ENCODE results near the gene APOBEC3H.
"Not testable (repeated sequence)": the region's sequence is repeated elsewhere in the genome, so short reads cannot be mapped to it uniquely, and the experiment has no call there.

Gene APOBEC3H

DNA sequence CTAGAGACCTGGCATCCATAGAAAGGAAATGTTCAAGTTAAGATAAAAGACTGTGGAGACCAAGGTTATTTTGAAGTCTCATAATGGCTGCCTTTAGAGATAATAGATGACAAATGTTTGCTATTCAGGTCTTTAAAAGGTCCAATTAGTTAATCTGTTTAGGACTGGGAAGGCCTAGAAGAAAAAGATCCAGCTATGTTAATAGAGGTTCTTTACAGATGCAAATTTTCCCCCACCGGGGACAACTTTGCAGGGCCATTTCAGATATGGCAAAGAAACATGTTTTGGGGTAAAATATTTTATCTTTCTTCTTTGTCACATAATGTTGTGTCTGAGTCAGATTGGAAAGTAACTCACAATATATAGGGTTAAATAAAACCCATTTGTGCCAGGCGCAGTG, 23.1 kb upstream of the APOBEC3H start:
- Histone ChIP-seq H3K27me3 (ENCODE audit: low read depth, low read length) (no peaks in the 10 kb centered on the region), H3K4me3 (ENCODE audit: low read depth in 1 of 2, low read length in 2 of 2) (no peak overlapping the region), H3K27ac (ENCODE audit: low read length) (no peak overlapping the region), H3K9me3 (ENCODE audit: control insufficient read depth in 1 of 2, low read length in 2 of 2) (no peaks in the 10 kb centered on the region), H3K36me3 (ENCODE audit: control insufficient read depth in 1 of 2, insufficient read depth in 2 of 2, low read length in 2 of 2) (no peaks in the 10 kb centered on the region), H3K4me1 (ENCODE audit: control insufficient read depth in 1 of 2, insufficient read depth in 2 of 2, low read length in 2 of 2) (peaks cover 0 to 12% of the 10 kb centered on the region in 2 donors)

DNA sequence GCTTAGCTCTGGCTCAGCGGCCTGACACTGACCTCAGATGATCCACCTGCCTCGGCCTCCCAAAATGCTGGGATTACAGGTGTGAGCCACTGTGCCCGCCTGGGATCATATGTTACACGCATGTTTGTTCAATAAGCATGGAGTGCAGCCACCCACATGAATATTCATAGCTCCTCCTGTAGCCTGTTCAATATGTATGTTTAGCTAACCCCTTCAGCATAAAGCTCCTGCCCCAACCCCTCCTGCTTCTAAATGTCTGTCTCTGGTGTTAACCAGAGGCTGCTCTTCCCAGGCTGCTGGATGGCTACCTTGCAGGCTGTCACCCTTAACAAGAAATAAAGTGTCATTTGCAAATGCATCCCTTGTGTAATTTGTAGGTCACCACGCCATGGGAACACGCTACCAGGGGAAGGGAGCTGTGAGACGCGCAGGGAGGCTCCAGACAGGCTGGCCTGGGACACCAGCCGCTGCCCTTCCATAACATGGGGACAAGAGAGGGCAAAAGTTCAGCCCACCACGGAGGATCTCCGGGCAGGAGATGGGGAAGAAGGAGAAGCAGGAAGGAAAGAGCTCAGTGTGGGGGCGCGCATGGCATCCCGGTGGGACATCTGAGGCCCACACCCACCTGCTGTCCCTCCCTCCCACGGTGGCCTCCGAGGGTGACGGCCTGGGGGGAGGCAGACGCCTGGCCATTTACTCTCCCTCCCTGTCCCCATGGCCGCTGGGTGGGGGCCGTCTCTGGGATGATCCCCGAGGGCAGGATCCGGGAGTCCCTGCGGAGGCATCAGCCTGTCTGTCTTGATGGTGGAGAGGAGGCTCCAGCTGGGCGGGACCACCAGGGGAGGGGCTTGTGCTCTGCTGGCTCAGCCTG, 20.7 kb upstream of the APOBEC3H start:
- H3K9me3 ChIP-seq (ENCODE audit: control insufficient read depth in 1 of 2, low read length in 2 of 2); H3K27me3 ChIP-seq (ENCODE audit: low read depth, low read length); H3K36me3 ChIP-seq (ENCODE audit: control insufficient read depth in 1 of 2, insufficient read depth in 2 of 2, low read length in 2 of 2); H3K27ac ChIP-seq (ENCODE audit: low read length): not testable (repeated sequence)
- peak overlapping the region in 1 of 2 donors; percentile 79 for H3K4me3 ChIP-seq (ENCODE audit: low read depth in 1 of 2, low read length in 2 of 2)
- H3K4me1 ChIP-seq (ENCODE audit: control insufficient read depth in 1 of 2, insufficient read depth in 2 of 2, low read length in 2 of 2), result peaks cover 0 to 12% of the 10 kb centered on the region in 2 donors

DNA sequence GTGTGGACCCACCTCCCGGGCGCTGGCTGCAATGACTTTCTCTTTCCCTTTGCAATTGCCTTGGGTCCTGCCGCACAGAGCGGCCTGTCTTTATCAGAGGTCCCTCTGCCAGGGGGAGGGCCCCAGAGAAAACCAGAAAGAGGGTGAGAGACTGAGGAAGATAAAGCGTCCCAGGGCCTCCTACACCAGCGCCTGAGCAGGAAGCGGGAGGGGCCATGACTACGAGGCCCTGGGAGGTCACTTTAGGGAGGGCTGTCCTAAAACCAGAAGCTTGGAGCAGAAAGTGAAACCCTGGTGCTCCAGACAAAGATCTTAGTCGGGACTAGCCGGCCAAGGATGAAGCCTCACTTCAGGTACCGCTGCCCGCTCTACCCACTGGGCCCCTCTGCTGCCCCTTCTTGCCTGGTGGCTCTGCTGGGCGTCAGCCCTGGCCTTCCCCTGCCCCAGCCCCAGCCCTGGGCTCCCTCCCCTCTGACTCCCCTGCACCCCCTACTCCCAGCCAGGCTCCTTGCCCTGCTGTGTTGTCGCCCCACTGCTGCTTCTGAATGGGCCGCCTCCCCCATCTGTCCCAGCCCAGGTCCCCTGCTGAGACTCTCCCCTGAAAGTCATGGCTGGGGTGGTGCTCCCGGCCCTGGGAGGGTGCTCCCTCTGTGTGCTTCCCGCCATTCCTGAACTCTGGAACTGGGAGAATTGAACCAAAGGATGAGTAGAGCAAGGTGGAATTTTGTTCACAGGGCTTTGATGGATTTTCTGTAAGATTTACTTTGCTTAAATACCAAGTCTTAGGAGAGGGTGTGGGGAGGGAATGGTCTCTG, 19.8 kb upstream of the APOBEC3H start, which contains the start of gene APOBEC3G:
TSS of gene APOBEC3G (plus strand) at position 250 of the 815 bp plus-strand sequence. CDS start at position 337, 87 bp downstream.
- H3K4me3 ChIP-seq (ENCODE audit: low read depth in 1 of 2, low read length in 2 of 2), result peak within 1 kb of the TSS; percentile 64 to 79
- H3K36me3 ChIP-seq (ENCODE audit: control insufficient read depth in 1 of 2, insufficient read depth in 2 of 2, low read length in 2 of 2); H3K27me3 ChIP-seq (ENCODE audit: low read depth, low read length); H3K9me3 ChIP-seq (ENCODE audit: control insufficient read depth in 1 of 2, low read length in 2 of 2): not testable (repeated sequence)
- H3K4me1 ChIP-seq (ENCODE audit: control insufficient read depth in 1 of 2, insufficient read depth in 2 of 2, low read length in 2 of 2), result peaks cover 0 to 12% of the 10 kb centered on the region in 2 donors
- peak within 1 kb of the TSS; percentile 49 for H3K27ac ChIP-seq (ENCODE audit: low read length)

DNA sequence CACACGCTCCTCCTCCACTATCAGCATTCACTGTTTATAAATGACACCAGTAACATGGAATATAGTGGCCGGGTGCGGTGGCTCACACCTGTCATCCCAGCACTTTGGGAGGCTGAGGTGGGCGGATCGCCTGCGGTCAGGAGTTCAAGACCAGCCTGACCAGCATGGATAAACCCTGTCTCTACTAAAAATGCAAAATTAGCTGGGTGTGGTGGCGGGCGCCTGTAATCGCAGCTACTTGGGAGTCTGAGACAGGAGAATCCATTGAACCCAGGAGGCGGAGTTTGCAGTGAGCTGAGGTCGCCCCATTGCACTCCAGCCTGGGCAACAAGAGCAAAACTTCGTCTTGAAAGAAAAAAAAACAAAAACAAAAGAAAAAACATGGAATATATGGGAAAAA, 19.1 kb upstream of the APOBEC3H start:
- not testable (repeated sequence) for H3K27ac ChIP-seq (ENCODE audit: low read length); H3K27me3 ChIP-seq (ENCODE audit: low read depth, low read length); H3K36me3 ChIP-seq (ENCODE audit: control insufficient read depth in 1 of 2, insufficient read depth in 2 of 2, low read length in 2 of 2); H3K9me3 ChIP-seq (ENCODE audit: control insufficient read depth in 1 of 2, low read length in 2 of 2)
- H3K4me3 ChIP-seq (ENCODE audit: low read depth in 1 of 2, low read length in 2 of 2), result peak overlapping the region; percentile 64 to 79
- H3K4me1 ChIP-seq (ENCODE audit: control insufficient read depth in 1 of 2, insufficient read depth in 2 of 2, low read length in 2 of 2), result peaks cover 0 to 12% of the 10 kb centered on the region in 2 donors

DNA sequence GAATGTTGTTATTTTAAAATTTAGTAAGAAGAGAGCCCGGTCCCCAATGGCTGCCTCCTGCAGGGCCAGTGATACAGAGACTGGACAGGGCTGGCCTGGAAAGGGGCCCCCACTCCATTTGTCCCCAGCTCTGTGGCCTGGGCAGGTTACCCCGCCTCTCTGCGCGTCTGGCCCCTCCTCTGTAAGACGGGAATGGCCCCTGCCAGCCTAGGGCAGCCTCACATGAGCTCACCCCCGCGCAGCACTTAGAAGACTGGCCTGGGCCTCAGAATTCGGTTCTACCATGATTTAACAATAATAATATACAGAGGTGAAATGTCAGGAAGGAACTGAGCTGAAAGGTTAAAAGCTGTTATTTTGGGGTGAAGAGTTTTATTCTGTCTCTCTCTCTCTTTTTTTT, 18.7 kb upstream of the APOBEC3H start:
- Histone ChIP-seq H3K4me3 (ENCODE audit: low read depth in 1 of 2, low read length in 2 of 2) (no peak overlapping the region), H3K4me1 (ENCODE audit: control insufficient read depth in 1 of 2, insufficient read depth in 2 of 2, low read length in 2 of 2) (peaks cover 0 to 12% of the 10 kb centered on the region in 2 donors), H3K27me3 (ENCODE audit: low read depth, low read length) (no peaks in the 10 kb centered on the region), H3K9me3 (ENCODE audit: control insufficient read depth in 1 of 2, low read length in 2 of 2) (no peaks in the 10 kb centered on the region), H3K36me3 (ENCODE audit: control insufficient read depth in 1 of 2, insufficient read depth in 2 of 2, low read length in 2 of 2) (peaks cover 0 to 5% of the 10 kb centered on the region in 2 donors), H3K27ac (ENCODE audit: low read length) (no peak overlapping the region)

DNA sequence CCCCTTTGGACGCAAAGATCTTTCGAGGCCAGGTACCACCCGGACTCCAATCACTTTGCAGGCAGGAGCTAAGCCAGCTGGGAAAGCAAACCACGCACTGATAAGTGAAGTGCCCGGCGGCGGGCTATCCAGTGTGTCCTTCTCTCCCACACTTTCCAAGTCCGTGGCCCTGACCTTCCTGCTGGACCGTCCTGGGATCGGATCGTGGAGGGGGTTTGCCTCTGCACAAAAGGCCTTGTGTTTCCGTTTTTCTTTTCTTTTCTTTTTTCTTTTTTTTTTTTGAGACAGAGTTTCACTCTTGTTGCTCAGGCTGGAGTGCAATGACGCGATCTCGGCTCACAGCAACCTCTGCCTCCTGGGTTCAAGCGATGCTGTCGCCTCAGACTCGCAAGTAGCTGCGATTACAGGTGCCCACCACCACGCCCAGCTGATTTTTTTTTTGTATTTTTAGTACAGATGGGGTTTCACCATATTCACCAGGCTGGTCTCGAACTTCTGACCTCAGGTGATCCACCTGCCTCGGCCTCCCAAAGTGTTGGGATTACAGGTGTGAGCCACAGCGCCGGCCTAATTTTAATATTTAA, 17.9 kb upstream of the APOBEC3H start:
- H3K27ac ChIP-seq (ENCODE audit: low read length); H3K4me3 ChIP-seq (ENCODE audit: low read depth in 1 of 2, low read length in 2 of 2); H3K27me3 ChIP-seq (ENCODE audit: low read depth, low read length); H3K9me3 ChIP-seq (ENCODE audit: control insufficient read depth in 1 of 2, low read length in 2 of 2); H3K36me3 ChIP-seq (ENCODE audit: control insufficient read depth in 1 of 2, insufficient read depth in 2 of 2, low read length in 2 of 2): not testable (repeated sequence)
- peaks cover 0 to 12% of the 10 kb centered on the region in 2 donors for H3K4me1 ChIP-seq (ENCODE audit: control insufficient read depth in 1 of 2, insufficient read depth in 2 of 2, low read length in 2 of 2)

DNA sequence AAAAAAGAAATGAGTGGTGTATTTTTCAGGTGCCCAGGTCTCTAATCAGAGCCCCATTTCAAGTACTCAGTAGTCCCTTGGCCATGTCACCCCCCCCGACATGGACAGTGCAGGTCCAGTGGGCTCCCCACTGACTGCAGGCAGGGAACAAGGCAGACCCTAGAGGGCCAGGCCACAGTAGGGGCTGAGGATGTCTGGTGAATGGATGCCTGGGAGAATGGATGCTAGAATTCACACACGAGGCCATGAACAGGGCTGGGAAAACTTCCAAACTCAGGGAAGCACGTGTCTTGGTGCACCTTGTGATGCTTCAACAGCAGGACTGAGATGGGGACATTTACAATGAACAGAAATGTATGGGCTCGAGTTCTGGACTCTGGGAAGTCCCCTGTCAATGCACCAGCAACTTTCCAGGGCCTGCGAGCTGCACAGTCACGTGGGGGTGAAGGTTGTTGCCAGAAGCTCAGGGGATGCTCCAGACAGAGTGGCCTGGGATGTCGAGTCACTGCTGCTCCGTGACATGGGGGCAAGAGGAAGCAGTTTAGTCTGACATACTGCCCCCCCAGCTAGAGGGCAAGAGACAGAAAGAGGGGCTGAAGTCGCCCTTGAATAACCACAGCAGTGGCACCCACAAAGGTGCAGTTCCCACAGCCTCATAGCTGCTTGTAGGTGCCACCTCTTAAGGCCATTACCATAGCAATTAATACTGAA, 16.8 kb upstream of the APOBEC3H start:
- Histone ChIP-seq H3K36me3 (ENCODE audit: control insufficient read depth in 1 of 2, insufficient read depth in 2 of 2, low read length in 2 of 2) (peaks cover 0 to 5% of the 10 kb centered on the region in 2 donors), H3K9me3 (ENCODE audit: control insufficient read depth in 1 of 2, low read length in 2 of 2) (no peaks in the 10 kb centered on the region), H3K27me3 (ENCODE audit: low read depth, low read length) (no peaks in the 10 kb centered on the region), H3K27ac (ENCODE audit: low read length) (no peak overlapping the region), H3K4me1 (ENCODE audit: control insufficient read depth in 1 of 2, insufficient read depth in 2 of 2, low read length in 2 of 2) (peaks cover 0 to 12% of the 10 kb centered on the region in 2 donors), H3K4me3 (ENCODE audit: low read depth in 1 of 2, low read length in 2 of 2) (no peak overlapping the region)

DNA sequence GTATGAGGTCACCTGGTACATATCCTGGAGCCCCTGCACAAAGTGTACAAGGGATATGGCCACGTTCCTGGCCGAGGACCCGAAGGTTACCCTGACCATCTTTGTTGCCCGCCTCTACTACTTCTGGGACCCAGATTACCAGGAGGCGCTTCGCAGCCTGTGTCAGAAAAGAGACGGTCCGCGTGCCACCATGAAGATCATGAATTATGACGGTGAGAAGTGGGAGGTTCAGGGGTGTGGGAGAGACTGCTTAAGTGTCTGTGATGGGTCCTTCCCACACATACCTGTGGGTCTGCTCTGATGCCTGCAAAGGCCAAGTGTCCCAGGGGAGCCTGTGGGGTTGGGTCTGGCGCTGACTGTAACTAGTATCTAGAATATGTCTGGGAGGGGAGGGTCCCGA, 16.0 kb upstream of the APOBEC3H start:
- no peak overlapping the region for H3K4me3 ChIP-seq (ENCODE audit: low read depth in 1 of 2, low read length in 2 of 2)
- no peak overlapping the region for H3K27ac ChIP-seq (ENCODE audit: low read length)
- H3K36me3 ChIP-seq (ENCODE audit: control insufficient read depth in 1 of 2, insufficient read depth in 2 of 2, low read length in 2 of 2), result peaks cover 0 to 5% of the 10 kb centered on the region in 2 donors

DNA sequence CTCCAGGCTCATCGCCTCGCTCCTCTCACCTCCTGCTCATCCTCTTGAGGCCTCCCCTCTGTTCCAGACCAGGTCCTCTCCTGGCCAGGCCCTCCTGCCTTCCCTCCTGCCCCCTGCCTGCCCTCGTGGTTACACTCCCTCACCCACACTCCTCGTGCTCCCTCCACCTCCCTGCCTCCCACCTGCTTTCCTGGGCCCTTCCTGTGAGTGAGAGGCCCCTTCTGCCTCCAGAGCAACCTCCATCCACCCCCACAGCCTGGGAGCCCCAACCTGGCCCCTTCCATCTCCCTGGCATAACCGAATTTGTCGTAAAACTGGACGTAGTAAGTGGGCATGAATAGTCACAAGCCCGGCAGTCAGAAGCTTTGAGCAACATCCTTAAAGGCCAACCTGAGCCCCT, 15.4 kb upstream of the APOBEC3H start:
- no peak overlapping the region for H3K4me3 ChIP-seq (ENCODE audit: low read depth in 1 of 2, low read length in 2 of 2)
- H3K4me1 ChIP-seq (ENCODE audit: control insufficient read depth in 1 of 2, insufficient read depth in 2 of 2, low read length in 2 of 2), result peaks cover 0 to 12% of the 10 kb centered on the region in 2 donors
- H3K27me3 ChIP-seq (ENCODE audit: low read depth, low read length), result no peaks in the 10 kb centered on the region
- peaks cover 0 to 6% of the 10 kb centered on the region in 2 donors for H3K36me3 ChIP-seq (ENCODE audit: control insufficient read depth in 1 of 2, insufficient read depth in 2 of 2, low read length in 2 of 2)
- H3K27ac ChIP-seq (ENCODE audit: low read length), result no peak overlapping the region
- H3K9me3 ChIP-seq (ENCODE audit: control insufficient read depth in 1 of 2, low read length in 2 of 2), result no peaks in the 10 kb centered on the region

More for the DNA sequence above, 16.0 kb upstream of the APOBEC3H start:
- H3K9me3 ChIP-seq (ENCODE audit: control insufficient read depth in 1 of 2, low read length in 2 of 2), result no peaks in the 10 kb centered on the region
- no peaks in the 10 kb centered on the region for H3K27me3 ChIP-seq (ENCODE audit: low read depth, low read length)
- H3K4me1 ChIP-seq (ENCODE audit: control insufficient read depth in 1 of 2, insufficient read depth in 2 of 2, low read length in 2 of 2), result peaks cover 0 to 12% of the 10 kb centered on the region in 2 donors

DNA sequence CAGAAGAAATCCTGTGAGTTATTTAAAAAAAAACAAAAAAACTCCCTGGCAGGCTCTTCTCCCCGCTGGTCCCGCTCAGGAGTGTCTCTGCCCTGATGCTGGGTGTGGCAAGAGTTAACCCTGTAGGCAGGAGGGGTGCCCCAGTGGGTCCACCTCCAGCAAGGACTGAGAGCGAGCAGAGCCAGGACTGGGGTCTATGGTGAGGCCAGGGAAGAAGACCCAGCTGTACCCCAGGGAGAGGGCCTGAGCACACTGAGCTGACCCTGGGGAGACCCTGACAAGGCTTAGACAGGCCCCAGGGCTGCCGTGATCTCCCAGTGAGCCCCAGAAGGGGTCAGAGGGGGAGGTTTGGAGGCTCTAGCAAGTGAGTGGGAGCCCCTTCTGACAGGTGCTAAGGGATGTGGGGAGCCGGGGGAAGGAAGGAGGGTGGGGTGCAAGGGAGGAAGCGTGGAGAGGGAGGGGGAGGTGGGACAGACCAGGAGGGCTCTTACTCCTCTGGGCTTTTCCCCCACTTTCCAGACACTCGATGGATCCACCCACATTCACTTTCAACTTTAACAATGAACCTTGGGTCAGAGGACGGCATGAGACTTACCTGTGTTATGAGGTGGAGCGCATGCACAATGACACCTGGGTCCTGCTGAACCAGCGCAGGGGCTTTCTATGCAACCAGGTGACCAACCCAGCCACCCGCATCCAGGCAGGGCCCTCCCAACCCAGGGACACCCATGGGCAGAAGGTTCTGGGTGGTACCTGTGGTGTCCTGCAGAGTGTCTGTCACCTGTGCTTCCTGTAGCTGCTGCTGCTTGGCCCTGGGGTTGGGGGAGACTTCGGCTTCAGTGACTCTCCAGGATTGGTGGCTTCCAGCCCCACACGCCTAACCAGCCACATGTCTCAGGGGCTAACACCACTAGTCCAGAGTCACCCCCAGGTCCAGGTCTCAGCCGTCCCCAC, 13.6 kb upstream of the APOBEC3H start:
- Histone ChIP-seq H3K27me3 (ENCODE audit: low read depth, low read length) (no peaks in the 10 kb centered on the region), H3K9me3 (ENCODE audit: control insufficient read depth in 1 of 2, low read length in 2 of 2) (no peaks in the 10 kb centered on the region), H3K4me3 (ENCODE audit: low read depth in 1 of 2, low read length in 2 of 2) (no peak overlapping the region), H3K36me3 (ENCODE audit: control insufficient read depth in 1 of 2, insufficient read depth in 2 of 2, low read length in 2 of 2) (peaks cover 0 to 13% of the 10 kb centered on the region in 2 donors), H3K27ac (ENCODE audit: low read length) (no peak overlapping the region), H3K4me1 (ENCODE audit: control insufficient read depth in 1 of 2, insufficient read depth in 2 of 2, low read length in 2 of 2) (peaks cover 0 to 5% of the 10 kb centered on the region in 2 donors)

Data from muscle layer of duodenum (tissue), 2 donors.